Pancreas (tissue), 10 donors: ENCODE measurements around the gene NLRP12. TPM values are rescaled to one million over a fixed set of nuclear protein-coding genes. Genes with fewer than 3 reads are reported as not detected.

Source experiments
- ATAC-seq, 4 donors: fragments of 200-7000 bp; cut with Tn5 transposase; one replicate each; pipeline versions ENCODE4 v1.8.0 to v1.9.1; 2020; ENCODE audit warnings: mild to moderate bottlenecking in 4 of 4, moderate library complexity in 4 of 4
- DNase-seq, 6 donors: peaks; one replicate each; pipeline ENCODE4 v3.0.0-alpha.2; 2020
- FAIRE-seq: peaks from 2 replicates; lab custom pipeline; 2012; peaks lifted over from hg19 to GRCh38; lab: Jason Lieb, UNC
- H3K27ac ChIP-seq, 4 donors: fragments of 200-600 bp; sonication (generic); 1 replicate in 3 of 4; 2 replicates in 1 of 4; pipeline versions ENCODE4 v1.5.0 to v1.8.0; 2020
- H3K27me3 ChIP-seq, 4 donors: fragments of 200-600 bp; one replicate each; pipeline ENCODE4 v1.8.0; 2021
- H3K36me3 ChIP-seq, 3 donors: fragments of 200-600 bp; sonication (generic) in 1 of 3; one replicate each; pipeline versions ENCODE4 v1.5.0 to v1.8.0; 2020 to 2021
- H3K4me1 ChIP-seq, 3 donors: fragments of 200-600 bp; one replicate each; pipeline ENCODE4 v1.8.0; 2021
- H3K4me3 ChIP-seq, 4 donors: fragments of 200-600 bp; sonication (generic) in 2 of 4; one replicate each; pipeline versions ENCODE4 v1.5.0 to v1.8.0; 2020 to 2021
- H3K9me3 ChIP-seq, 4 donors: fragments of 200-600 bp; one replicate each; pipeline ENCODE4 v1.8.0; 2021
- WGBS, 2 donors: extraction: QIAGEN DNeasy Blood & Tissue Kit; methylation state at CpG; one replicate each; pipeline ENCODE4 v1.1.7; 2013; 5-methylcytosine and 5-hydroxymethylcytosine counted together
- intact Hi-C, 3 donors: fragments of 100-400 bp; cut with DNase I; formaldehyde crosslinking; loops; one replicate each; pipeline versions ENCODE4 v1.11.1 to v1.14.2; 2022
- polyA plus RNA-seq, 2 donors: library from polyadenylated mRNA; stranded (reverse); fragments of 200-250 nt; gene quantifications; one replicate each; pipeline ENCODE4 v1.2.3, GENCODE V29; 2013
- total RNA-seq, 6 donors: library from RNA; stranded (reverse); fragmentation: NEBNext Ultra II Directional in 4 of 6; extraction: Animal tissue kit (Norgen Biotek cat#: 25700) in 4 of 6; gene quantifications; one replicate each; pipeline versions ENCODE4 v1.2.1 to v1.2.4, GENCODE V29; 2021 to 2023
- TF ChIP-seq, protein P1 (sequence below), 4 donors: fragments of 200-600 bp; sonication (generic) in 3 of 4; IDR thresholded peaks; one replicate each; pipeline versions ENCODE4 v1.5.0 to v1.8.0; 2021; ENCODE audit warnings: antibody characterized with exemption in 4 of 4
- donor health status: healthy with polysubstance abuse.
- donor health status: DM: no; HTN: no; CAD: no; lungs with moderate emphysema.
- donor health status: DM: no; HTN: no; CAD: no.
- donor health status: control.
- donor health status: control.
- donor health status: Bipolar disorder and iron deficiency.
- donor health status: DM: yes; HTN: yes; CAD: no.
- donor health status: DM: no; HTN: no; CAD: no.
- donor health status: DM: no; HTN: no; CAD: no.
- donor health status: DM: yes; HTN: yes; CAD: no.

NLRP12 gene
- total and polyA plus RNA-seq, 8 donors = 0.02 to 0.81 (median 0.19) TPM; not detected in 1

DNA sequence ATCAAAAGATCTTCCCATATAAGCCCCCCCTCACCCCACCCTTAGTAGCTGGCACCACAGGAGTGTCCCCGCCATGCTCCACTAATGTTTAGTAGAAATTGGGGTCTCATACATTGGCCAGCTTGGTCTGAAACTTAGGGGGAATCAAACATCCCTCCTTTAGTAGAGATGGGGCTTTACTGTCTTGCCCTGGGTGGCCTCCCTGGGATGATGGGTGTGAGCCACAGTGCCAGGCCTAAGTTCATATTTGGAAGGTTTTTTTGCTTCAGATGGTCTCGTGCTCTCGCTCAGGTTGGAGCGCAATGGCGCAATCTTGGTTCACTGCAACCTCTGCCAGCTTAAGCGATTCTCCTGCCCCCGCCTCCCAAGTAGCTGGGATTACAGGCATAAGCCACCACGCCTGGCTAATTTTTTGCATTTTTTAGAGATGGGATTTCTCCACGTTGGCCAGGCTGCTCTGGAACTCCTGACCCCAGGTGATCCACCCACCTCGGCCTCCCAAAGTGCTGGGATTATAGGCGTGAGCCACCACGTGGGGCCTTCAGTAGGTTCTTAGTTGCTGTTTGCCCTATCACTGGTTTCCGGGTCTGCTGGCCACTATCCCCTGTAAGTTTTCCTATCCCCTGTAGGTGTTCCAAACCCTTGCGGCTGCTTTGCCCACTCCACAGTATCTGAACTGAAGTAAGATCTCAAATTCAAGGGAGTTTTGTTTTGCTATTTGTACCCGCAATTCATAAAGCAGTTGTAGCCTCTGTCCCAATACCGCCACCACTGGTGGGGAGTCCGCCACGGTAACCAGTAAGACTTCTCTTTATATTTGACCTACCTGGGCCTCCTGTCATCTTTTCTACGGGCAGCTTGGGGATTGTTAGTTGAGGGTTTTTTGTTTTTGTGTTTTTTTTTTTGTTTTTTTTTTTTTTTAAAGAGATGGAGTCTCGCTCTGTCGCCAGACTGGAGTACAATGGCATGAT is 34.1 kb downstream of the NLRP12 start:
- TF ChIP-seq, protein P1, sequence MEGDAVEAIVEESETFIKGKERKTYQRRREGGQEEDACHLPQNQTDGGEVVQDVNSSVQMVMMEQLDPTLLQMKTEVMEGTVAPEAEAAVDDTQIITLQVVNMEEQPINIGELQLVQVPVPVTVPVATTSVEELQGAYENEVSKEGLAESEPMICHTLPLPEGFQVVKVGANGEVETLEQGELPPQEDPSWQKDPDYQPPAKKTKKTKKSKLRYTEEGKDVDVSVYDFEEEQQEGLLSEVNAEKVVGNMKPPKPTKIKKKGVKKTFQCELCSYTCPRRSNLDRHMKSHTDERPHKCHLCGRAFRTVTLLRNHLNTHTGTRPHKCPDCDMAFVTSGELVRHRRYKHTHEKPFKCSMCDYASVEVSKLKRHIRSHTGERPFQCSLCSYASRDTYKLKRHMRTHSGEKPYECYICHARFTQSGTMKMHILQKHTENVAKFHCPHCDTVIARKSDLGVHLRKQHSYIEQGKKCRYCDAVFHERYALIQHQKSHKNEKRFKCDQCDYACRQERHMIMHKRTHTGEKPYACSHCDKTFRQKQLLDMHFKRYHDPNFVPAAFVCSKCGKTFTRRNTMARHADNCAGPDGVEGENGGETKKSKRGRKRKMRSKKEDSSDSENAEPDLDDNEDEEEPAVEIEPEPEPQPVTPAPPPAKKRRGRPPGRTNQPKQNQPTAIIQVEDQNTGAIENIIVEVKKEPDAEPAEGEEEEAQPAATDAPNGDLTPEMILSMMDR (IDR thresholded peaks at IDR 0.05) = no peak
- DNase-seq (no peak), ATAC-seq (no peak), FAIRE-seq (no peak)
- H3K36me3 ChIP-seq = no peaks in the 10 kb centered on the region
- no peaks in the 10 kb centered on the region for H3K4me1 ChIP-seq
- no peak overlapping the region for H3K4me3 ChIP-seq
- H3K9me3 ChIP-seq = no peaks in the 10 kb centered on the region
- no peaks in the 10 kb centered on the region for H3K27me3 ChIP-seq
- 67 to 81% methylated on average over 21 of the region's 21 CpGs for WGBS, 2 donors
- no peak overlapping the region for H3K27ac ChIP-seq
- intact Hi-C loops = no loop called here

DNA sequence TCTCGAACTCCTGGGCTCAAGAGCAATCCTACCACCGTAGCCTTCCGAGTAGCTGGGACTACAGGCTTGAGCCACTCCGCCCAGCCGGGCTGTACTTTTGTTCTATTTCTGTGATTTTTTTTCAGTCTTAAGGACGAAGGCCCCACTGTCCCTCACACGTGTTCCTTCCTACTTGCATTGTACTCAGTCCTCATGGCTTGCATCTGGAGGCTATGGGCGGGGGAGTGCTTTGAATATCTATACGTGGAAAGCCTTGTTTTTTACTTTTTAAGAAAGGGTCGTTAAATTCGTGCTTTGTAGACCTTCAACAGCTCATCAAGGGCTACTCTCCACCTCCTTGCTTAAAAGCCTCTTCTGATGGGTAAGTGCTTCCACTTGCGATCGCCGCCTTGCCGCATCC is 36.8 kb downstream of the NLRP12 start:
- no peaks in the 10 kb centered on the region for H3K4me1 ChIP-seq
- H3K36me3 ChIP-seq = no peaks in the 10 kb centered on the region
- FAIRE-seq (no peak), DNase-seq (no peak), ATAC-seq (no peak)
- intact Hi-C loops = no loop called here
- H3K27me3 ChIP-seq = no peaks in the 10 kb centered on the region
- H3K4me3 ChIP-seq = no peak overlapping the region
- no peak overlapping the region for H3K27ac ChIP-seq
- TF ChIP-seq, protein P1 (IDR thresholded peaks at IDR 0.05) = no peak
- 65 to 78% methylated on average over 15 of the region's 15 CpGs for WGBS, 2 donors
- H3K9me3 ChIP-seq = no peaks in the 10 kb centered on the region

DNA sequence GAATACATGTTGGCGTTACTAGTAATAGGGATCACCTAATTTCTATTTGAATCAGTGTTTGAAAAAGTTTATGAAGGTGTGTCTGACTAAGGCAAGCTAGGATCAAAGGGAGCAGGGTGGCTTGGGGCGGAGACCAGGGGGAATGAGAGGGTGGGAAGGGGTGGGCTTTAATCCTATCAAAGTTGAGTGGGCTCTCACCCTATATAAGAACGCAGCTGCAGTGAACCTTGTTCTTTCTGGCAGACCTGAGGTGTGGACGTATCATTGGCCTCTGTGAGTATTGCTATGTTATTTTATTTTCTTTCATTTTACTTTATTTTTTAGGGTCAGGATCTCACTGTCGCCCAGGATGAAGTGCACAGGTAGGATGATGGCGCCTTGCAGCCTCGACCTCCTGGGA is 37.4 kb downstream of the NLRP12 start:
- FAIRE-seq (no peak), DNase-seq (no peak), ATAC-seq (no peak)
- Histone ChIP-seq H3K9me3 (no peaks in the 10 kb centered on the region), H3K4me3 (no peak overlapping the region), H3K36me3 (no peaks in the 10 kb centered on the region), H3K4me1 (no peaks in the 10 kb centered on the region), H3K27ac (no peak overlapping the region), H3K27me3 (no peaks in the 10 kb centered on the region)
- TF ChIP-seq, protein P1 (IDR thresholded peaks at IDR 0.05) = no peak
- 72 to 79% methylated on average over 7 of the region's 7 CpGs for WGBS, 2 donors
- intact Hi-C loops = no loop called here

DNA sequence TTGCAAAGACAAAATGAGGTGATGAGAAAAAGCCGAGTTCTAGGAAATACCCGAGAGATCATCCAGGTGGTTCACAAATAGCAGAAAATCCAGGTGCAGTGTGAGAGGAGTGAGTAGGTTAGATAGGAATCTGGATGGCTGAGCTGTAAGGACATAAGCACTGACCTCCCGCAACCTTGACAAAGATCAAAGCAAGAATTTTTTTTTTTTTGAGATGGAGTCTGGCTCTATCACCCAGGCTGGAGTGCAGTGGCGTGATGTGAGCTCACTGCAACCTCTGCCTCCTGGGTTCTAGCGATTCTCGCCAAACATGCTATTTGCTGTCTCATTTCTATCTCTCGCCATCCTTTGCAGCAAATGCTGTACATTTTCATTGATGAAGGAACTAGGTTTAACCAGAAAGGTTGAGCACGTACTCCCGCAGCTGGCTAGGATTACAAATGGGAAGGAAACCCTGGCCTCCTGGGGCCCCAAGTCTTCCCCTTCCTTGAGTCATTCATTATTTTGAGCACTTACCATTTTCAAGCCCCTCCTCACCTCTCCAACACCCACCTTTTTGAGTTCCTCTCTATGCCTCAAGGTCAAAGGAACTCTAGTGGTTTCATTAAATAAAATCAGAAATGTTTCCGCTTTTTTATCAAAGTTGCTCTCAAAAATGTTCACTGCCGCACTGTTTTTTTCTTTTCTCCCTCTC is 38.8 kb downstream of the NLRP12 start:
- ATAC-seq (no peak), DNase-seq (no peak), FAIRE-seq (no peak)
- Histone ChIP-seq H3K4me1 (no peaks in the 10 kb centered on the region), H3K36me3 (no peaks in the 10 kb centered on the region), H3K27ac (no peak overlapping the region), H3K27me3 (no peaks in the 10 kb centered on the region), H3K9me3 (no peaks in the 10 kb centered on the region), H3K4me3 (no peak overlapping the region)
- intact Hi-C loops = no loop called here
- 31 to 34% methylated on average over 11 of the region's 11 CpGs for WGBS, 2 donors
- TF ChIP-seq, protein P1 (IDR thresholded peaks at IDR 0.05) = no peak
